Activated T-helper 1 cell treated with anti-CD3 and anti-CD28 coated beads, Interleukin-2, amount 50 U/mL, for 16 hours (primary cell): ENCODE data around the gene DPH3.

Experiments used
- DNase-seq, 2 donors: peaks; one replicate each; pipeline ENCODE4 v3.0.0-alpha.2; 2020; ENCODE audit warnings: low read depth in 1 of 2, low spot score in 1 of 2

The DPH3 gene

DNA sequence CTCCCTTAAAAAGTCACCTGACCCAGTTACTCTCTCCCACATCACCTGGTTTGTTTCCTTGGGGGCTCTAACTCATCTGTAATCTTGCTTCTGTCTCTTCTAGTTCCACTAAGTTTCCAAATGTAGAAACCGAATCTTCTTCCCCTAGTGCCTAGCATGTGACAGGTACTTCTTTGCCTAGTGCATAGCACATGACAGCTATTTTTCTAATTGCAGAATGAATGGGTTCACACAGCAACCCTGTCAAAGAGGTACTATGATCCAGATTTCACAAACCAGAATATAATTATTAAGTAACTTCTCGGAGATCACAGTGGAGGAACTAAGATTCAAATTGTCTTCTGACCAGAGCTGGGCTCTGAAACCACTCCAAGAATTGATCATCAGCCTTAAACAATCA, 7.4 kb downstream of the DPH3 start:
- DNase-seq: no peak

- DNase-seq: no peak
These were observed 9.0 kb downstream of the DPH3 start for GRCh38 chr3:16255726-16256125.

GRCh38 chr3:16255326-16255725, 9.4 kb downstream of the DPH3 start:
- DNase-seq: no peak

DNA sequence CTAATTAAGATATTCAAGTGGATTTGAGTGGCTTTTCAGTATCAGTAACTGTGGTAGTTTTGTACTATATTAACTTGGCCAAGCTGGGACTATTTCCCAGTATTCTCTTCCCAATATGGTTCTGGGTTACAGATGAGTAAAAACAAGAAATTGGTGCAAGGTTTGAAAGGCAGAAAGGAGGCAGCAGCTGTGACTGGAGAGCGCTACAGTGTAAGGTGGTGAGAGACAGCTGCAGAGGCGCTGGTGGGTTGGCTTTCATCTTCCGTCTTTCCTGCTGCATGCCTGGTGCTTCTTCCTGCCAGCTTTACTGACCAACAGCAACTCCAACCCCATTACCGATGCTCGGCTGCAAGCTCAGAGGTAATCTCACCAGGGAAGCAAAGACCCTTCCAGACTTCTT, 9.8 kb downstream of the DPH3 start:
- no peak for DNase-seq

- no peak for DNase-seq
These were observed 11.1 kb downstream of the DPH3 start for GRCh38 chr3:16253601-16254000.

DNA sequence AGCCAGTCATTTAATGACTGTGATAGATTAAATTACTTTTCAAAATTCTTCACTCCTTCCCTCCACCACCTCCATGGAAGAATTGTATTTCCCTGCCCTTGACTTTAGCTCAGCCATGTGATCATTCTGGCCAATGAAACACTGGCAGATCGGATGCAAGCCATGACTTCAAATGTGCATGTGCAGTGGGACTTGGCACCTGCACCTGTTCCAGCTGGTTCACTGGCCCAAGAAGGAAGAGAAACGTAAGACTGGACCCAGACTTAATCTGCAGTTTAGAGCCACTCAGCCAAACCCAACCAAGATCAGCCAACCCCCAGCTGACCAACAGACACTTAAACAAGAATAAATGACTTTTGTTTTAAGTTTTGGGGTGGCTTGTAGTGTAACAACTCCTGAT, 11.8 kb downstream of the DPH3 start:
- DNase-seq: no peak

DNA sequence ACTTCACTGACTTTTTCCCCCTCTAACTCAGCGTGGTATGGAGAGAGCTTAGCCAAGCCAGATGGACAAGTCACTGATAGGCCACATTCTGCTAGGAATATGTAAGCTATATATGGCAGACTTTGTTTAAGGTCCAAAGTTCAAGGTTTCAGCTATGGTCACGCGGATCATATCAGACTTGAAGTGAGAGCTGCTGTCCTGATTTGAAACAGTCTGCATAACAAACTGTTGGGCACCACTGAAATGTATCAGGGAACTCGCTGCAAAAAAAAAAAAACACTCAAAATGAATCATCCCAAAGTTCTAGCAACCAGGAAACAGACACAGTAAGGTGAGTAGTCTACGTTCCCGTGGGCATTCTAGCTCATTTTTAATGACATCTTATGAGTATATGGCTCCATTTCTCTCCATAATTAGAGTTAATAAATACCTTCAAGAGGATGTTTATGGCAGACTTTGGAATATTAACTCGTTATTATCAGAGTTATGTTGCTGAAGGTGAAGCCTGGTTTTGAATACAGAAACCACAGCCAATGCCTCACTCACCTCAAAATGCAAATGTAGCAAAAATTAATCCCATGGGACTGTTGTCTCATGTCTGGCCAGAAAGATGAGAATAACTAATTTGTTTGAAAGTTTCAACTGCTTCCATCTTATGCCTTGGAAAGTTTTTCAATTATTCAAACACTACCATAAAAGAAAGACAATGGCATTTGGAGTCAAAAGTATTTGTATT, 12.3 kb downstream of the DPH3 start:
- no peak for DNase-seq

GRCh38 chr3:16251316-16252085, 13.2 kb downstream of the DPH3 start:
- no peak for DNase-seq

GRCh38 chr3:16249886-16250285, 14.9 kb downstream of the DPH3 start:
- DNase-seq: no peak

DNA sequence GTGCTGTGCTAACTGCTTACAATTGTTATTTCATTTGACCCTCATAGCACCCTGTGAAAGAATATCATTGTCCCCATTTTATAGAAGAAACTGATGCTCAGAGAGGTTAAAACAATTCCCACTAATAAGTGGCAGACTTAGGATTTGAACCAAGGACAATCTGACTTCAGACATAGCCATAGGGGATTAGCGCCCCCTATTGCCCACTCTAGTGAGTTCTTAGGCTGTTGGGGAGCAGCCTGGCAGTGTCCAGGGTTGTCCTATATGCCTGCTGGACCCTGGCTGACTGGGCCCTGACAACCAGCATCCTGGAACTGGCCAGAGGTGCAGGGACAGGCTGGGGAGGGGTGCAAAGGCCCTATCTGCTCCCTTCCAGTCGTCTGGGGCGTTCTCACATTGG, 15.4 kb downstream of the DPH3 start:
- DNase-seq: no peak

- no peak for DNase-seq
These were observed 16.2 kb downstream of the DPH3 start for GRCh38 chr3:16248556-16248955.

DNA sequence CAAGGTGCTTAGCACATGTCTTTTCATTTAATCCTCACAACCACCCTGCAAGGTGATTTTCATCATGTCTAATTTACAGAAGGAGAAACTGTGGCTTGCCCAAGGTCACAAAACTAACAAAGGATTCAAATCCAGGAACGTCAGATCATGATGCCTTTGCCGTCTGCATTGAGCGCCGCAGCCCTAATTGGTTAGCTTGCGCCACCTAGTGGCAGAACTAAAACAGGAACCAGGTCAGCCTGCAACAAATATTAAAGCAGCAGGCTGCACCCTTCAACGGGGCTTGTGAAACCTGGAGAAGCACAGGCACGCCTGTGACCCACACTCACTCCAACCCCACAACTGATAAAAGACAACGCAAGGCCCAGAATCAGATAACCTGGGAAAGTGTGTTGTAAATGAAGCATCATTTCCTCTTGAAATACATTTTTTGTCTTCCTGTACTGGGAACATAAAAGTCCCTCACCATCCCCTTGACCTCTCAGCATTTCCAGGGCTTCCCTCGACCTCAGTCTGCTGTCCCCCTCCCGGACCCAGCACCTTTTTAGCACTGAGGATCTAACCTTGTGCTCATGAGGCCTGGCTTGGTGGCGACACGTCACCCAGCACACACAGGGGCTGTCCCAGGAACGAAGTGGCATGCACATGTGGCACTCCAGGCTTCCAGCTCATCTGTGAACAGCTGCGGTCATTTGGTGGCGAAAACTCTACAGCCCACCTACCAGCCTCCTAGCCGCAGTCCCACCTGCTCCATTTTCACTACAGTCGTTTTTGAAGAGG, 17.3 kb downstream of the DPH3 start:
- DNase-seq: peak; percentile 46 to 61

GRCh38 chr3:16245609-16246008, 19.1 kb downstream of the DPH3 start:
- no peak for DNase-seq

DNA sequence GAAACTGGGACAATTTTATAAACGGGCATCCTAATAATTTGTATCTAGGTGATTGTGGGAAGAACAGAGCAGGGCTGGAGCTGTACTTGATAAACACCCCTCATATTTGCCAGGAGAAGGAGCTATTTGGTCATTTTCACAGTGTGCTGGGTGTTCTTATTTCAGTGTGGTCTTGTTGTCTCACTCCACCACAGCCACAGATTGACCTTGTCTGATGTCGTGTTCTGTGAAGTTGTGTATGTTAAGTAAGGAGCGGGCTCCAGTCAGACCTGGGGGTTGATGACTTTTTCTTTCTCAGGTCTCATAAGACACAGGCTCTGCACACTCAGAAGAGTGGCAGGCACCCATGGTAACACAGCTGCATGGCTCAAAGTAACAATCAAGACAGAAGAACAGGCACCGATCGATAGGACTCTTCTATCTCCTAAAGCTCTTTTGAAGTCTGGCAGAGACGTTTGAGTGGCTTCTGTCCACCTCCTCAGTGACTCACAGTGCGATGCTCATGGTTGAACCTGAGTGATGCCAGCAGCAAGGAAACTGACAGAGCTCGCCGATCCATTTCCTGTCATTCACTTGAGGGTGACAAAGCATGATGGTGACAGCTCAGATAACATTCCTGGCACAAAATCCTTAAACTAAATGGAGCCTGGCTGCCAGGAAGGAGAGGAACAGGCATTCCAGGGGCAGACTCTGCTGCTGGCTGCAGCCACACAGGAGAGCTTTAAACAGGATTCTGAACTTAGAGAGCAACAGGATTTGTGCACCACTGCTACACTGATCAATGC, 20.8 kb downstream of the DPH3 start:
- DNase-seq: no peak

- DNase-seq: no peak
These were observed 22.6 kb downstream of the DPH3 start for GRCh38 chr3:16242177-16242576.

DNA sequence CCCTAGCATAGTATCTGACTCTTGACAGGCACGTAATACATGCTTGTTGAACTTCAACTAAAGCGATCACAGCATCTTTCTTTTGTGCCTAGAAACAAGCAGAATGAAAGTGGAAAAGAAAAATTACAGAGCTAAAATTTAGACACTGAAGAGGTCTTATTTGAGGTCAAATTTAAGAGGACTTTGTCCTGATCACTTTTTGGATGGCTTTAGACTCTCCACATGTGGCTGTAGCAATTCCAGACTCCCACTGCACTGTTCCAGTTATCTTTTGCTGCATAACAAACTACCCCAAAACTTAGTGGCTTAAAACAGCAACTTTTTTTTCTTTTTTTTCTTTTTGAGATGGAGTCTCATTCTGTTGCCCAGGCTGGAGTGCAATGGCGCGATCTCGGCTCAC, 23.5 kb downstream of the DPH3 start:
- DNase-seq: no peak

GRCh38 chr3:16240229-16241023, 24.3 kb downstream of the DPH3 start:
- DNase-seq: no peak

- no peak for DNase-seq
These were observed 25.0 kb downstream of the DPH3 start for GRCh38 chr3:16239780-16240179.

GRCh38 chr3:16239086-16239770, 25.5 kb downstream of the DPH3 start:
- no peak for DNase-seq

DNA sequence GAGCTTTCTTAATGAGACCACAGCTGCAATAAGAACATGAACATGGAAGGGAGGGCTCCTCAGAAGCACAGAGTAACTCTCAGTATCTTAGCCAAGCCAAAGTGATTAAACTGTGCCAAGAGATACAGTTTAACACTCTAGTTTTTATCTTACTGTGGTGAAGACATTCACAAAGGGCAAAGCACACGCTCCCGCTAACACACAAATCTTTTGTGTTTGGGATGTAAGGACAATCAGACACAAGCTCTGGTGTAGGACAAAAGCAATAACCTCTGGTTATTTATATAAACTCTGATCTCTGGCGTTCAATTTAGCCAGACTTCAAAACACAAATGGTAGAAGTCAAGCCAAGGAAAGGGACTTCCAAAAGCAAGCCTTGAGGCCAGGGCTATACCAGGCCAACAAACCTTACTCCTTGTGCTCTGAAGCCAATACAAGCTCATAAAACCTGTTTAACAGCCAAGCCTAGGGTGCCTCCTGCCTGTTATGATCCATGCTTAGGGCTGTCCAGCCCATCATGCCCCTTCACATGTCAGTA, 27.8 kb downstream of the DPH3 start:
- no peak for DNase-seq
